Activated B cell treated with CpG ODN at 0.5 μM for 24 hours (primary cell): ENCODE data around the gene TFPT. TPM values are rescaled to one million over a fixed set of nuclear protein-coding genes. Genes with fewer than 3 reads are reported as not detected.
"Not testable (repeated sequence)": the region's sequence is repeated elsewhere in the genome, so short reads cannot be mapped to it uniquely, and the experiment has no call there.

ENCODE experiments used
- ATAC-seq: fragments of 200-7000 bp; cut with Tn5 transposase; one replicate; pipeline ENCODE4 v1.10.0; 2021; ENCODE audit warnings: low read depth, mild to moderate bottlenecking, moderate library complexity
- CTCF ChIA-PET: fragments of 350-600 bp; sonication (Branson Sonifier 250); formaldehyde crosslinking; loops from one replicate; lab custom pipeline; 2021; ENCODE audit warnings: antibody characterized with exemption; lab: Charles Lee
- POLR2A ChIA-PET: fragments of 350-600 bp; sonication (Branson Sonifier 250); formaldehyde crosslinking; loops from one replicate; lab custom pipeline; 2021; ENCODE audit warnings: antibody characterized with exemption; lab: Charles Lee
- DNase-seq: peaks from one replicate; pipeline ENCODE4 v3.0.0; 2022
- H3K27ac Mint-ChIP-seq: one replicate; pipeline ENCODE4 v1.8.0; 2020; ENCODE audit warnings: mixed read lengths
- H3K27me3 Mint-ChIP-seq: one replicate; pipeline ENCODE4 v1.8.0; 2021; ENCODE audit warnings: mixed read lengths
- H3K36me3 Mint-ChIP-seq: one replicate; pipeline ENCODE4 v1.8.0; 2021; ENCODE audit warnings: low read depth, mixed read lengths
- H3K4me1 Mint-ChIP-seq: one replicate; pipeline ENCODE4 v1.8.0; 2021; ENCODE audit warnings: mixed read lengths
- H3K4me3 Mint-ChIP-seq: one replicate; pipeline ENCODE4 v1.8.0; 2020; ENCODE audit warnings: mild to moderate bottlenecking, mixed read lengths
- H3K9me3 Mint-ChIP-seq: one replicate; pipeline ENCODE4 v1.8.0; 2020; ENCODE audit warnings: mixed read lengths
- intact Hi-C: fragments of 100-400 bp; cut with micrococcal nuclease; formaldehyde crosslinking; loops from one replicate; pipeline ENCODE4 v1.15.1; 2024
- total RNA-seq: library from RNA; stranded (reverse); gene quantifications from 2 replicates; pipeline ENCODE4 v1.2.3, GENCODE V29; 2022
- TF ChIP-seq, protein P1 (sequence below): fragments of 200-600 bp; IDR thresholded peaks from one replicate; pipeline ENCODE4 v1.8.0; 2022; ENCODE audit warnings: antibody characterized with exemption, mild to moderate bottlenecking

TFPT gene
- total RNA-seq, 1 donor from 2014 or later = 17.9 TPM

DNA sequence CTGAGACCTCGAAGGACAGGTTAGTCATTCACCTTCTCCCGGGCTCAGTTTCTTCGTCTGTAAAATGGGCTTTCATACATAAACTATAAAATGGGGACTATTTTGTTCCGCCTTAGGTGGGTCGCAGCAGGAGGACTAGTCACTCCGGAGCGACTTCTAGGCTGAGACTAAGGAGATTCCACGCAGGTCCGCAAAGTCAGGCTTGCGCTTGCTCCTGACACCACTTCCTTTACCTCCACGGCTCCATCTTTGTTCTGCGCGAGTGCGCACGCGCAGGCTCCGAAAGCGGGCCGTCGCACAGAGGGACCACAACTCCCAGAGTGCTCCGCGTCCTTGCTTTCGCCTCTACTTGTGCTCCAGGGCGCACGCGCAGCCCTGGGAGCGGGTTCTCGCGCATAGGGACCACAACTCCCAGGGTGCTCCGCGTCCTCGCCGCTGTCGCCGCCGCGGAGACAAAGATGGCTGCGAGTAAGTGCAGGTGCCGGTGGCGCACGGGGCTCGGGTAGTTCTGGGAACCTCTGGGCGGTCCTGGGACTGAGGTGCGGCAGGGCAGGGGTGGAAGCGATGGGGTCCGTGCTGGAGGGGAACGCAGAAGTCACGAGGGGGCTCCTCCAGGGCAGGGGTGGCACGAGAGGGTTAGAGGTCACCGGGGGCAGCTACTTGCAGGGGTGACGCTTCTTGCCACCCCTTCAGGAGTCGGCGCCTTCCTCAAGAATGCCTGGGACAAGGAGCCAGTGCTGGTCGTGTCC, 12.9 kb downstream of the TFPT start, which contains the start of gene NDUFA3:
TSS of gene NDUFA3 (plus strand) at position 435 of the 749 bp plus-strand sequence. CDS start at position 459, 24 bp downstream.
- peak; percentile 97 for ATAC-seq
- peak within 1 kb of the TSS; percentile 93 for H3K27ac Mint-ChIP-seq
- peak within 1 kb of the TSS; percentile 99 for H3K4me3 Mint-ChIP-seq
- TF ChIP-seq, protein P1, sequence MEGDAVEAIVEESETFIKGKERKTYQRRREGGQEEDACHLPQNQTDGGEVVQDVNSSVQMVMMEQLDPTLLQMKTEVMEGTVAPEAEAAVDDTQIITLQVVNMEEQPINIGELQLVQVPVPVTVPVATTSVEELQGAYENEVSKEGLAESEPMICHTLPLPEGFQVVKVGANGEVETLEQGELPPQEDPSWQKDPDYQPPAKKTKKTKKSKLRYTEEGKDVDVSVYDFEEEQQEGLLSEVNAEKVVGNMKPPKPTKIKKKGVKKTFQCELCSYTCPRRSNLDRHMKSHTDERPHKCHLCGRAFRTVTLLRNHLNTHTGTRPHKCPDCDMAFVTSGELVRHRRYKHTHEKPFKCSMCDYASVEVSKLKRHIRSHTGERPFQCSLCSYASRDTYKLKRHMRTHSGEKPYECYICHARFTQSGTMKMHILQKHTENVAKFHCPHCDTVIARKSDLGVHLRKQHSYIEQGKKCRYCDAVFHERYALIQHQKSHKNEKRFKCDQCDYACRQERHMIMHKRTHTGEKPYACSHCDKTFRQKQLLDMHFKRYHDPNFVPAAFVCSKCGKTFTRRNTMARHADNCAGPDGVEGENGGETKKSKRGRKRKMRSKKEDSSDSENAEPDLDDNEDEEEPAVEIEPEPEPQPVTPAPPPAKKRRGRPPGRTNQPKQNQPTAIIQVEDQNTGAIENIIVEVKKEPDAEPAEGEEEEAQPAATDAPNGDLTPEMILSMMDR = no peak
- H3K27me3 Mint-ChIP-seq = no peaks in the 10 kb centered on the region
- CTCF ChIA-PET = no interaction called here
- no peaks in the 10 kb centered on the region for H3K9me3 Mint-ChIP-seq
- peaks cover 27% of the 10 kb centered on the region for H3K36me3 Mint-ChIP-seq
- POLR2A ChIA-PET = interaction anchor here (0.5 to 3.5 kb wide), 9 partner anchors 12 to 1913 kb away, joined by 3 to 39 read pairs (median 5); partner anchors contain the start of genes CNOT3, LENG1, MBOAT7 and MYADM
- intact Hi-C loops = loop anchor here (1.0 to 5.0 kb wide), 8 partner anchors 13 to 1465 kb away; partner anchors contain the start of genes CNOT3, LENG1, MYADM and PRPF31
- peaks cover 15% of the 10 kb centered on the region for H3K4me1 Mint-ChIP-seq
- DNase-seq = peak; percentile 93

DNA sequence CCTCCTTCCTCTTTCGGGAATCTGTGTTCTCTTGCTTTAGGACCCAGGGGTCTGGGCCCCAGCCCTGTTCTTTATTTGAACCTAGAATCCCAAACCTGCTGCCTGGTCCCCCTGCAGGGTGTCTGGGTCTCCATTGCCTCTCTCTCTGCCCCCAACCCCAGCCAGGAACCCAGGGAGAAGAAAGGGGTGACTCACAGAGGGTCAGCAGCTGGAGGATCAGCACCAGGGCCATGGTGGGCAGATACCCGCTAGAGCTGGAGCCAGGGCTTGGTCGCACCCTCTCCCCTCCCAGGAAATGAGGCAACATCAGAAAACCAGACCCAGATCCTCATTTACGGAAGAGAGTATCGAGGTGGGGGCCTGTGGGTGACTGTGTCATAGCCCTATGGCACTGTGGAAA, 14.9 kb downstream of the TFPT start, which contains the start of gene OSCAR:
TSS of gene OSCAR (minus strand) at position 243 of the 400 bp plus-strand sequence. CDS start at position 232, 11 bp downstream.
- Mint-ChIP-seq H3K27ac (peak within 1 kb of the TSS; percentile 18), H3K36me3 (peaks cover 7% of the 10 kb centered on the region), H3K27me3 (peaks cover 5% of the 10 kb centered on the region), H3K4me3 (peak within 1 kb of the TSS; percentile 47), H3K4me1 (peaks cover 21% of the 10 kb centered on the region), H3K9me3 (no peaks in the 10 kb centered on the region)
- no peak for DNase-seq
- intact Hi-C loops = loop anchor here (5.0 kb wide), 3 partner anchors 233 to 1463 kb away; partner anchors contain the start of genes MYADM and ZNF83
- ATAC-seq = no peak
- TF ChIP-seq, protein P1 = no peak
- CTCF ChIA-PET = no interaction called here
- POLR2A ChIA-PET = no interaction called here

DNA sequence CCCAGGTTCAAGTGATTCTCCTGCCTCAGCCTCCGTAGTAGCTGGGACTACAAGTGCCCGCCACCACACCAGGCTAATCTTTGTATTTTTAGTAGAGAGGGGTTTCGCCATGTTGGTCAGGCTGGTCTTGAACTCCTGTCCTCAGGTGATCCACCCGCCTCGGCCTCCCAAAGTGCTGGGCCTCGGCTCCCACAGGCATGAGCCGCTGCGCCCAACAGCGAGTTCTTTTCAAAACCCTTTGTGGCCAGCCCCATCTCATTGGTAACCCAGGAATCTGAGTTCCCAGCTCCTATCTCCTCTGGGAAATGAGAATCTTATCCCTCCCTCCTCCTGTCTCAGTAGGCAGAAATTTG, 15.6 kb downstream of the TFPT start:
- H3K9me3 Mint-ChIP-seq, H3K4me3 Mint-ChIP-seq, H3K27me3 Mint-ChIP-seq, CTCF ChIA-PET, ATAC-seq, DNase-seq, H3K27ac Mint-ChIP-seq, H3K36me3 Mint-ChIP-seq: not testable (repeated sequence)
- POLR2A ChIA-PET = interaction anchor here (1.4 kb wide), 1 partner anchor 37 kb away, joined by 3 read pairs; the partner anchor contains the start of gene CNOT3
- H3K4me1 Mint-ChIP-seq = peaks cover 21% of the 10 kb centered on the region
- intact Hi-C loops = loop anchor here (5.0 kb wide), 3 partner anchors 233 to 1463 kb away; partner anchors contain the start of genes MYADM and ZNF83

DNA sequence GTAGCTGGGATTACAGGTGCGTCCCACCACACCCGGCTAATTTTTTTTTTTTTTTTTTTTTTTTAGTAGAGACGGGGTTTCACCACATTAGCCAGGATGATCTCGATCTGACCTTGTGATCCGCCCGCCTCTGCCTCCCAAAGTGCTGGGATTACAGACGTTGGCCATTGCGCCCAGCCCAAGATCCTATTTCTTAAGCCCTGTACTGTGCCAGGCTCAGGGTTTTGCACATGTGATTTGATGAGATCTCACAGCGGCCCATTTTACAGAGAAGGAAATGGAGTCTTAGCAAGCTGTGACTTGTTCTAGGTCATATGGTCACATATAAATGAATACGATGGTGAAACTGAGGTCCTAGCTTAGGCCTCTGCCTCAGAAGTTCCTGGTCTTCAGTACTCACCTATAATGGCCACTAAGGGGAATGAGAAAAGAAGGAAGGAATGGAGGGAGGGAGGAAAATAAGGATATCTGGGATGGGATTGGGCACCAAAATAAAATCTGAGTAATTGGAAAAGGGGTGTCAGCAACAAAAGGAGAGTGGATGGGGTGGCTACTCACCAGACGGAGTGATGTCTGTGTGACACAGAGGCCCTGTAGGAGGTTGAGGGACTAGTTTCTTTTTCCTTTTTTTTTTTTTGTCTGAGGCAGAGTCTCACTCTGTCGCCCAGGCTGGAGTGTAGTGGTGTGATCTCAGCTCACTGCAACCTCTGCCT, 16.1 kb downstream of the TFPT start:
- TF ChIP-seq, protein P1 = no peak
- H3K36me3 Mint-ChIP-seq = peaks cover 4% of the 10 kb centered on the region
- DNase-seq = no peak
- ATAC-seq = no peak
- intact Hi-C loops = no loop called here
- H3K4me3 Mint-ChIP-seq = no peak overlapping the region
- H3K27ac Mint-ChIP-seq = no peak overlapping the region
- peaks cover 6% of the 10 kb centered on the region for H3K27me3 Mint-ChIP-seq
- ChIA-PET CTCF (no interaction called here), POLR2A (interaction anchor here (0.9 to 1.4 kb wide), 2 partner anchors 16 to 38 kb away, joined by 3 read pairs; partner anchors contain the start of genes CNOT3, PRPF31 and TFPT)
- peaks cover 1% of the 10 kb centered on the region for H3K9me3 Mint-ChIP-seq
- peaks cover 23% of the 10 kb centered on the region for H3K4me1 Mint-ChIP-seq

DNA sequence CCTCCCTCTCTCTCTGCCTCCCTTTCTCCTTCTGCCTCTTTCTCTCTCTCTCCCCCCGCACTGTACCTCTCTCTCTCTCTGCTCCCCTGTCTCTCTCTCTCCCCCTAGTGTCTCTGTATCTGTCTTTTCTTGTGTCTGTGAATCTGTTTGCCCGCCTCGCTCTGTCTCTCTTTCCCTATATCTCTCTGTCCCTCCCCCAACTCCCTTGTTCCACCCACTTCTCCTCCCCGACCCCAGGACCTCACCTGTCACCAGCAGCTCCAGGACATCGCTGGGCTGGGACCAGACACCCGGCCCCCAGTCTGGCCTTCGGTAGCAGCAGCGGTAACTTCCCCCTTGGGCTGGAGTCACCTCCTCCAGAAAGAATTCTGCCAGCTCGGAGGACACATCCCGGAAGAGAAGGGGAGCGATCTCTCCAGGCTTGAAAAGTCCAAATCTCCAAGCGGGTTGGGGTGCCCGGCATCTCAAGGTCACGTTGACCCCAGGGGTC, 18.8 kb downstream of the TFPT start:
- Mint-ChIP-seq H3K4me3 (peak overlapping the region; percentile 70), H3K27ac (peak overlapping the region; percentile 26), H3K27me3 (peaks cover 12% of the 10 kb centered on the region), H3K4me1 (peaks cover 9% of the 10 kb centered on the region), H3K36me3 (no peaks in the 10 kb centered on the region), H3K9me3 (peaks cover 3% of the 10 kb centered on the region)
- intact Hi-C loops = no loop called here
- TF ChIP-seq, protein P1 = no peak
- CTCF ChIA-PET = no interaction called here
- DNase-seq (no peak), ATAC-seq (peak; percentile 43)
- POLR2A ChIA-PET = interaction anchor here (0.6 to 1.3 kb wide), 4 partner anchors 13 to 352 kb away, joined by 3 to 16 read pairs (median 4); partner anchors contain the start of genes PRPF31 and TFPT

DNA sequence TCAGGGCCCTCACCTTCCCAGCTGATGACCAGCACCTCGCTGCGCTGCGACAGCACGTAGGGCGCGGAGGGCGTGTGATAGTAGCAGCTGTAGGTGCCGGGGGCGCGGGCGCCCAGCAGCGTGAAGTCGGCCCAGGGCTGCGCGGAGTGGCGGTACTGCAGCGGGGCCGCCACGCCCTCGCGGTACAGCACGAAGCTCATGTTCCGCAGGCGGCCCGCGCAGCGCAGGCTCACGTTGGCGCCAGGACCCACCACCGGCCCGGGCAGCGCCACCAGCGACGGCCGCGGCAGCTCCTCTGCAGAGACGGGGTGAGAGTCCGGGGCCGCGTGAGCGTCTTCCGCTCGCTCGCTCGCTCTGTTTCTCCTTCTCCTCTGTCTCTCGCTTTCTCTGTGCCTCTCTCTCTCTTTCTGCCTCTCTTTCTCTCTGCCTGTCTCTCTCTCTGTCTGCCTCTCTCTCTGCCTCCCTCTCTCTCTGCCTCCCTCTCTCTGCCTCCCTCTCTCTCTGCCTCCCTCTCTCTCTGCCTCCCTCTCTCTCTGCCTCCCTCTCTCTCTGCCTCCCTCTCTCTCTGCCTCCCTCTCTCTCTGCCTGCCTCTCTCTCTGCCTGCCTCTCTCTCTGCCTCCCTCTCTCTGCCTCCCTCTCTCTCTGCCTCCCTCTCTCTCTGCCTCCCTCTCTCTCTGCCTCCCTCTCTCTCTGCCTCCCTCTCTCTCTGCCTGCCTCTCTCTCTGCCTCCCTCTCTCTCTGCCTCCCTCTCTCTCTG, 19.4 kb downstream of the TFPT start:
- POLR2A ChIA-PET = interaction anchor here (0.7 to 1.3 kb wide), 4 partner anchors 12 to 70 kb away, joined by 3 to 16 read pairs (median 4); partner anchors contain the start of genes PRPF31 and TFPT

More for the DNA sequence above, 19.4 kb downstream of the TFPT start:
- H3K9me3 Mint-ChIP-seq, H3K27ac Mint-ChIP-seq, intact Hi-C loops, H3K4me1 Mint-ChIP-seq, H3K36me3 Mint-ChIP-seq: not testable (repeated sequence)
- Mint-ChIP-seq H3K4me3 (peak overlapping the region; percentile 72), H3K27me3 (peaks cover 12% of the 10 kb centered on the region)
- DNase-seq = peak; percentile 44
- CTCF ChIA-PET = interaction anchor here (0.9 kb wide), 1 partner anchor 303 kb away, joined by 3 read pairs; no protein-coding TSS in a partner anchor
- peak; percentile 85 for ATAC-seq
